GM23338 (cell line): ENCODE data around the gene IGSF11.

ENCODE experiments used
- CTCF ChIP-seq, 2 experiments: fragments of 200-600 bp in 1 of 2; sonication (generic) in 1 of 2; conservative IDR thresholded peaks; 2 replicates each; pipeline versions ENCODE4 v1.5.1 to v1.6.1; 2016 to 2017; ENCODE audit warnings: antibody characterized with exemption in 2 of 2, low read depth in 2 of 2, mild to moderate bottlenecking in 2 of 2, moderate library complexity in 1 of 2
- EZH2 ChIP-seq: fragments of 200-600 bp; sonication (generic); IDR thresholded peaks from one replicate; pipeline ENCODE4 v1.8.0; 2017; ENCODE audit warnings: antibody characterized with exemption, mild to moderate bottlenecking, low read depth; ENCODE audit not compliant: unreplicated experiment
- EZH2phosphoT487 ChIP-seq: fragments of 200-600 bp; sonication (generic); IDR thresholded peaks from one replicate; pipeline ENCODE4 v1.8.1; 2018; ENCODE audit warnings: antibody characterized with exemption; ENCODE audit not compliant: unreplicated experiment
- JUNB ChIP-seq: IDR thresholded peaks from one replicate; pipeline ENCODE4 v1.6.1; 2016; ENCODE audit warnings: antibody characterized with exemption; ENCODE audit not compliant: unreplicated experiment
- POLR2AphosphoS5 ChIP-seq: IDR thresholded peaks from 2 replicates; pipeline ENCODE4 v1.6.1; 2016; ENCODE audit warnings: antibody characterized with exemption, low read depth
- ZNF114 ChIP-seq: fragments of 250-450 bp; sonication (Bioruptor Pico); IDR thresholded peaks from 2 replicates; pipeline ENCODE4 v1.5.0; 2020; ENCODE audit warnings: mild to moderate bottlenecking, moderate library complexity
- ZNF331 ChIP-seq: fragments of 250-450 bp; sonication (Bioruptor Pico); IDR thresholded peaks from 2 replicates; pipeline ENCODE4 v1.5.0; 2020; ENCODE audit warnings: low read depth, mild to moderate bottlenecking, moderate library complexity
- TF ChIP-seq, protein P1 (sequence below): IDR thresholded peaks from one replicate; pipeline ENCODE4 v1.6.1; 2018; ENCODE audit warnings: antibody characterized with exemption; ENCODE audit not compliant: unreplicated experiment

DNA sequence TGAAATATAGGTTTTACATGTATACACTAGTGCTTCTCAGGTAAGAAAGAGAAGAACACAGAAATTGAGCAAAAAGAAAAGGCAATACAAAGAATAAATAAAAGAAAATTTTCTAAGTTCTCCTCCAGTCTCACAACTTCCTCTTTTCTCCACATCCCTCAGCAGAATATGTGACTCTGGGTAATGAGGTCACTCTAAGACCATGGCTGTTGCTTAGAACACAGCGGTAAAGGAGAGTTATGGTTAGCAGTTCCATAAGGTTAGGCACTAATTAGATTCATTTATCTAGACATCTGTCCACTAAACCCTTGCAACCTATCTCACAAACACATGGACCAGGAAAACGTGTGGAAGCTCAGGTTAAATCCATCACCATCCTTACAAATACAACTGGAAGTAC is 47.9 kb downstream of the IGSF11 start:
- TF ChIP-seq, protein P1, sequence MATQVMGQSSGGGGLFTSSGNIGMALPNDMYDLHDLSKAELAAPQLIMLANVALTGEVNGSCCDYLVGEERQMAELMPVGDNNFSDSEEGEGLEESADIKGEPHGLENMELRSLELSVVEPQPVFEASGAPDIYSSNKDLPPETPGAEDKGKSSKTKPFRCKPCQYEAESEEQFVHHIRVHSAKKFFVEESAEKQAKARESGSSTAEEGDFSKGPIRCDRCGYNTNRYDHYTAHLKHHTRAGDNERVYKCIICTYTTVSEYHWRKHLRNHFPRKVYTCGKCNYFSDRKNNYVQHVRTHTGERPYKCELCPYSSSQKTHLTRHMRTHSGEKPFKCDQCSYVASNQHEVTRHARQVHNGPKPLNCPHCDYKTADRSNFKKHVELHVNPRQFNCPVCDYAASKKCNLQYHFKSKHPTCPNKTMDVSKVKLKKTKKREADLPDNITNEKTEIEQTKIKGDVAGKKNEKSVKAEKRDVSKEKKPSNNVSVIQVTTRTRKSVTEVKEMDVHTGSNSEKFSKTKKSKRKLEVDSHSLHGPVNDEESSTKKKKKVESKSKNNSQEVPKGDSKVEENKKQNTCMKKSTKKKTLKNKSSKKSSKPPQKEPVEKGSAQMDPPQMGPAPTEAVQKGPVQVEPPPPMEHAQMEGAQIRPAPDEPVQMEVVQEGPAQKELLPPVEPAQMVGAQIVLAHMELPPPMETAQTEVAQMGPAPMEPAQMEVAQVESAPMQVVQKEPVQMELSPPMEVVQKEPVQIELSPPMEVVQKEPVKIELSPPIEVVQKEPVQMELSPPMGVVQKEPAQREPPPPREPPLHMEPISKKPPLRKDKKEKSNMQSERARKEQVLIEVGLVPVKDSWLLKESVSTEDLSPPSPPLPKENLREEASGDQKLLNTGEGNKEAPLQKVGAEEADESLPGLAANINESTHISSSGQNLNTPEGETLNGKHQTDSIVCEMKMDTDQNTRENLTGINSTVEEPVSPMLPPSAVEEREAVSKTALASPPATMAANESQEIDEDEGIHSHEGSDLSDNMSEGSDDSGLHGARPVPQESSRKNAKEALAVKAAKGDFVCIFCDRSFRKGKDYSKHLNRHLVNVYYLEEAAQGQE: no peak
- no peak for TF ChIP-seq EZH2
- TF ChIP-seq POLR2AphosphoS5: no peak
- no peak for TF ChIP-seq CTCF (conservative IDR thresholded peaks at IDR 0.05; ENCODE audit: low read depth in 2 of 2)
- TF ChIP-seq JUNB: no peak
- TF ChIP-seq ZNF331 (CRISPR knock-in tag): no peak
- no peak for TF ChIP-seq EZH2phosphoT487
- TF ChIP-seq ZNF114 (CRISPR knock-in tag): no peak
